HK-2 (cell line): ENCODE results near the gene FBLN2.

Source experiments
- DNase-seq: peaks from one replicate; pipeline ENCODE4 v3.0.0-alpha.2; 2018; ENCODE audit not compliant: unreplicated experiment

Gene FBLN2

DNA sequence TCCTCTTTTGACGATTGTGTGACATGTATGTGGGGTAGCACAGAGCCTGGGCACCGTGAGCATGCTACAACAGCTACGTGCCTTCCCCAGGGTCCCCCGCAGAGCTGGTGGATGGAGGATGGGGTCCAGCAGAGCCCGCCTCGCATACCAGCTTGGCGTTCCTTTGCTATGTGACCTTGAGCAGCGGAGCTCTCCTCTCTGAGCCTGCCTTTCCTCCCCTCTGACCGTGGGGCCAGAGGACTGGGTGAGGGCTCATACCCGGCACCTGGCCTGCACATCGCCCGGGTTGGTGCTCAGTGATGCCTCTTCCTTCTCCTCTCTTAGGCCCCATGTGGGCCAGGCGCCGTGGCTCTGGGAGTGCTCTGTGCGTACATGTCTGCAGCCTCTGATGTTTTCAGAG is 73.4 kb downstream of the FBLN2 start:
- no peak for DNase-seq

DNA sequence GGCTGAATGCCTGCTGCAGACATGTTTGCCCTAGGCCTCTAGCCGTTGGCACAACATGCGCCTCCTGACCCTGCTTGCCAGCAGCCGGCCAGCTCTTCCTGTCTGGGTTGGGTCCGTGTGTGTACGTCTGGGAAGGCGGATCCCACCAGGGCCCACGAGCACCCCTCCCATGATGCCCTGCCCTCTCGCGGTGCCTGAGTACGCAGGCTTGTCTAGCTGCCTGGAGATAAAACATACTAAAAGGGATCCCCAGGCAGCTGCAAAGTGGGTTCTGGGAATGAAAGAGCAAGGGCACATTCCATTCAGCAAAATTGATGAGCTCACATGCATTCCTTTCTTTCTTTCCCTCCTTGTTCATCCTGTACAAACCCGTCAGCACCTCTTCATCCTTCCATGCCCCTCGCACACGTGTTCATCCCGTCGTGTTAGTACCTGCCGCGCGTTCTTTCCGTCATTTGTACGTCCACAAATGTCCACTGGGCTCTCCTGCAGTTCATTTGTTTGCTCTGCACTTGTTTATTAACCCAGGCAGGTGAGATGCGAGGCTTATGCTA is 74.3 kb downstream of the FBLN2 start:
- no peak for DNase-seq

DNA sequence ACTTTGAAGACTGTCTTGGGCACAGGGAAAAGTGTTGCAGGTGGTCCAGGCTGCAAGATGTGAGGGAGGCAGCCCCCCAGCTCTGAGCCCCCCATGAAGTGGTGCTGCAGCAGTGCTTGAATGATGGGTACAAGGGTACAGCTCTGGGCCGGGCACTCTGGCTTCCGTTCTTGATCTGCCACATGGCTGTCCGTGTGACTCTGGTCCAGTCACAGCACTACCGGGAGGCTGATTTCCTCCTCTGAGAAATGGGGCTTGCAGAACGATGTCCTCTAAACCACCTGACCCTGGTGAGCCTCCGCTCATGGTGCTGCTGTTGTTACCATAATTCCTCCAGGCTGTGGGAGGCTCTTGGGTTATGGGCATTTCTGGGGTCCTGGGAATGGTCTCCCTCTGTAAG is 75.1 kb downstream of the FBLN2 start:
- DNase-seq = no peak

DNA sequence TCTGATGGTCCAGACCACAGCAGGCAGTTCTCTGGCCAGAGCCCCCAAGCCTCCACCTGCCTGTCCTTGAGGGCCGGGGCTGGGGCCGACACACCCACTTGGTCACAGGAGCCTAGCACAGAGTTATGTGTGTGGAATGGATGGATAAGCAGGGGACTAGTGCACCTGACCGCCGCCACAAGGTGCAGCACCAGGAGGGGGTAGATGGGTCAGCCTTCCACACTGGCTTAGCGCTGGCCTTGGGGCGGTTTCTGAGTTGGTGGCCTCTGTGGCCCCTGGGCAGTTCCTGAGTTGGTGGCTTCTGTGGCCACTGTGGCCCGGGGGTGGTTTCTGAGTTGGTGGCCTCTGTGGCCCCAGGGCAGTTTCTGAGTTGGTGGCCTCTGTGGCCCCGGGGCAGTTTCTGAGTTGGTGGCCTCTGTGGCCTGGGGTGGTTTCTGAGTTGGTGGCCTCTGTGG is 75.8 kb downstream of the FBLN2 start:
- DNase-seq = no peak

DNA sequence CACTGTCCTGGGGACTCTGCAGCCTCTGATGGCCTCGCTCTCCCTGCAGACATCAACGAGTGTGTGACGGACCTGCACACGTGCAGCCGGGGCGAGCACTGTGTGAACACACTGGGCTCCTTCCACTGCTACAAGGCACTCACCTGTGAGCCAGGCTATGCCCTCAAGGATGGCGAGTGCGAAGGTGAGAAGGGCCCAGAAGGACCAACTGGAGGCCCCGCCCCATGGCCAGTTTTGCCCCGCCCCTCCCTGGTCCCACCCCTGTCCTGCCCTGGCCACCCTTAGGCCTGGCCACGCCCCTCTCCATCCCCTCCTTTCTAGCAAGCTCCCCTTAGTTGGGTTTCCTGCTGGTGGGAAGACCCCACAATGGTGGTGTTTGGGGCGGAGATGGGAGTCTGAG is 77.5 kb downstream of the FBLN2 start:
- DNase-seq = no peak

DNA sequence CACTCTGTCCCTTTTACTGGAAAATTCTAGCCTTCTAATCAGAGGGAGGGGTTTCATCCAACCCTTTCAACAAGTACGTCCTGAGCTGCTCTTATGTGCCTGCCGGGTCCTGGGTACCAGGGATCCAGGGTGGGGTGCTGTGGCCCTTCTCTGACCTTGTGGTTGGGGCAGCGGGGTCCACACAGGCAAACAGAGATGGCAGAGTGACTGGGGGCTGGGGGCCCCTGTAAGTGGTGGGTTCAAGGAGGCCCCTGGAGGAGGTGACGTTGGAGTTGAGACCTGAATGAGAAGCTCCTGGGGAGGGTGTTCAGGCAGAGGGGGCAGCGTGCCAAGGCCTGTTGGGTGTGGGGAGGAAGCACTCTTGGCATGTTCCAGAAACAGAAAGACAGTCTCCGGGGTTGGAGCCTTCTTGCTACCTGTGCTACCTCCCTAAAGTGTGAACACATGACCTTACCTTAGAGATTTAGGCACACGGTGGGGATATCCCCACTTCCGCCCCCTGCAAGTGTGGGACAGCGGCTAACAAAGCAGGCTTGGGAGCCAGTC is 78.1 kb downstream of the FBLN2 start:
- DNase-seq = no peak

DNA sequence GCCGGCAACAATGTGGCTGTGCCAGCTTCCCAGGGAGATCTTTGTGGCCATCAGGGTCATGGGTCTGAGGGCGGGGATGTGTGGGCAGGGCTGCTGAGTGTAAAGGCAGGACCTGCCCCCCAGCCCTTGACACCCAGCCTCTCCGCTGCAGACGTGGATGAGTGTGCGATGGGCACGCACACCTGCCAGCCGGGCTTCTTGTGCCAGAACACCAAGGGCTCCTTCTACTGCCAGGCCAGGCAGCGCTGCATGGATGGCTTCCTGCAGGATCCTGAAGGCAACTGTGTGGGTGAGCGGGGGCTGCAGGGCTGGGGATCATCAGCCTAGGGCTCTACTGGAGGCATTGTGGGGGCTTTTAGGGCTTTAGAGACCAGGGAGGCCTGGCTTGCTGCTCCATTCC is 78.8 kb downstream of the FBLN2 start:
- DNase-seq = no peak

DNA sequence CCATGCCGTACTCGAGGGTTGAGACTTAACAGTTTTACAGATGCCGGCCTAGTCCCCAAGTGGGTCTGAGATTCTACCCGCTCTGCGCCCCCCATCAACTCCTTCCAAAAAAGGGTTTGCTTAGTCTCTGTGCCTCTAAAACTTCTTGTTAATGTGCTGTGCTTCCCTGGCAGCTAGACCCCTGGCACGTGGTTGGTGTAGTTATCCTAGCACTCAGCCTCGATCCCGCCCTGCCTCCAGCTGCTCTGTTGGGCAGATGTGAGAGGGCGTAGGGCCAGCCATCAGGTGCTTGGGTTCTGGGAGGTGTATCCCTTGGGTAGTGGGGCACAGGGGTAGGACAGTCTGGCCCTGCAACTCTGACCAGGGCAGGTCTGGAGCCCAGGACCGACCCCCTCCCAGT is 79.5 kb downstream of the FBLN2 start:
- no peak for DNase-seq

DNA sequence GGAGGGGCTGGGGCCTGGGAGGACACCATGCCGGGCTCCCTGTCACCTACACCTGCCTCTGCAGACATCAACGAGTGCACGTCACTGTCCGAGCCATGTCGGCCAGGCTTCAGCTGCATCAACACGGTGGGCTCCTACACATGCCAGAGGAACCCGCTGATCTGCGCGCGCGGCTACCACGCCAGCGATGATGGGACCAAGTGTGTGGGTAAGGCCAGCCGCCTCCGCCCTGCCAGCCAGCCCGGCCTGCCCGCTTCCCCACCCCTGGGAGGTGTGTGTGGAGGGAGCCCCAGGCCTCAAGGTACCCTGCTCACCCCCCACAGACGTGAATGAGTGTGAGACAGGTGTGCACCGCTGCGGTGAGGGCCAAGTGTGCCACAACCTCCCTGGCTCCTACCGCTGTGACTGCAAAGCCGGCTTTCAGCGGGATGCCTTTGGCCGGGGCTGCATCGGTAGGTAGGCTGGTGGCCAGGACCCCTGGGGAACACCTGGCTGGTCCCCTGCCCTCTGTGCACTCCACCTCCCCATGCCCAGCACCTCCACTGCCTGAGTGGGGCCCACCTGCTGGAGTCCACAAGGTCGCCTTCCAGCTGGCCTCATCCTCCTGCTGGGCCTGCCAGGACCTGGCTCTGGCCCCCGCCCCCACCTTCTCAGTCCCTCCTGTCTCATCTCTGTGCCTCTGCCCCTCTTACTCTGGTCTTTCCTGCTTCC is 80.1 kb downstream of the FBLN2 start:
- DNase-seq = no peak

DNA sequence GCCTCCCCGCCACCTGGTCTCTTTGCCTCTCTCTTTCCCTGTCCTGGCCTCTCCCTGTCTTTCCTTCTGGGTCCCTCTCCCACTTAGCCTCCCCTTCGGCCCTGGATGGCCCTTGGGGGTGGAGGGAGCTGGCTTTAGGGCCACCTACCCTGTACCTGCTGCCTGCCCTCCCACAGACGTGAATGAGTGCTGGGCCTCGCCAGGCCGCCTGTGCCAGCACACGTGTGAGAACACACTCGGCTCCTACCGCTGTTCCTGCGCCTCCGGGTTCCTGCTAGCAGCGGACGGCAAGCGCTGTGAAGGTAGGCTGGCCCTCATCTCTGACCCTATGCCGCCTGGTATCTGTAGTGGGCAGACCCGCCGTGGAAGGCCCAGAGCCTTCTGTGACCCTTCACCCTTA is 80.7 kb downstream of the FBLN2 start:
- no peak for DNase-seq

DNA sequence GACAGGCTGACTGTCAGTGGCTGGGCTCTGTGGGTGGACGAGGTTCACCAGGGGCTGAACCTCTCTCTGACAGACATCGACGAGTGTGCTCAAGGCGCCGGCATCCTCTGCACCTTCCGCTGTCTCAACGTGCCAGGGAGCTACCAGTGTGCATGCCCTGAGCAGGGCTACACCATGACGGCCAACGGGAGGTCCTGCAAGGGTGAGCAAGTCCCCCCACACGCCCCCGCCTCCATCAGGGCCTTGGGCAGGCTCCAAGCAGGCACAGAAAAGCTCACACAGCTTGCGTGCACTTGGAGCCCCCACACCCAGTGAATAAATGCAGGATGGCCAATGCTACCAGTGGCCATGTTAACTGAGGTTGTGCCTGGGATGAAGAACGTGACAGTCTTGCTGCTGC is 82.3 kb downstream of the FBLN2 start:
- DNase-seq = no peak

DNA sequence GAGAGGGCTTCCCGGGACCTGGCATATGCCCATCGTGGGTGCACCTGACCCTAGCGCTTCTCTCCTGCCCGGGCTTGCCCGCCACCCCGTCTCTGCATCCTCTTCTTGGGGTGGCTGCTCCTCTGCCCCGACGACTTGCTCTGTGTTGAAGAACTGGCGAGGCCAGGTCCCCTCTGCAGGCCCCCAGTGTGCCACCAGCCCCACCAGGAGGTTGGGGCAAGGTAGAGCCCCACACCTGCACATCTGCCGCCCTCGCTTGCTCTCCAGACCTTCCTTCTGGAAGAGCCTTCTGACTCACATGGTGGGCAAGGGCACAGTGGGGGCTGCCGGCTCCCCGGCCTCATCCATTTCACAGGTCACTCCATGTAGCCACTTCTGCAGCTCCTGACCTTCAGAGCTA is 84.3 kb downstream of the FBLN2 start:
- DNase-seq = no peak

DNA sequence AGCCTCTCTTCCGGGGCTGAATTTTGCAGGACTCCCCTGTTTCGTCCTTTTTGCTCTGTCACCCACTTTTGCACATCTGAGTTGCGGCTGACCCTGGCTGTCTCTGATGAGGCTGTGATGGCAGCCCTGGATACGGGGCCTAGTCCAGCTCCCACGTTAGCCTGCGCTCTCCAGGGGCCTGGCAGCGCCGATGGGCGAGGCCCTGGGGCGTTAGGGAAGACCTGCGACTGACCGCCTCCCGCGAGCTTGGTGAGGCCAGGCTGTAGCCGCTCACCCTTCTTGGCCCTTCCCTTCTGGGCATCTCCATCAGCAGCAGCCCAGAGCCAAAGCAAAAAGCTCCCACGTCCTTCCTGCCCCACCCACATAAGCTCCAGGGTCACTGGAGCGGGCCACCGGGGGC is 85.2 kb downstream of the FBLN2 start:
- no peak for DNase-seq

DNA sequence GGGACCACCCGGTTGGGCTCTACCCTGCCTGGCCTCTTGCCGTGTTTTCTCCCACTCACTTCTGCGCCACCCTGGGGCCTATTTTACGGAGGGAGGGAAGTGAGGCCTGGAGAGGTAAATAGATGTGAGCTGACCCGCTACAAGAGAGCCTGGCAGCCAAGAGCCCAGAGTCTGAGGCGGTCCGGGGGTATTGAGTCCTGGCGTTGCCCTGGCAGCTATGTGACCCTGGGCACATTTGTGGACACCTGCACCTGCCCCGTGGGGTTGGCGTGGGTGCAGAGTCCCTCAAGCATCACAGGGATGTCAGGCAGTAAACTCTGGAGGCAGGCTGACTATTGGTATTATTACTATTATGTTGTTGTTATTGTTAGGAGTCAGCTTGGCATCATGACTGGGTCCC is 85.7 kb downstream of the FBLN2 start:
- DNase-seq = no peak

DNA sequence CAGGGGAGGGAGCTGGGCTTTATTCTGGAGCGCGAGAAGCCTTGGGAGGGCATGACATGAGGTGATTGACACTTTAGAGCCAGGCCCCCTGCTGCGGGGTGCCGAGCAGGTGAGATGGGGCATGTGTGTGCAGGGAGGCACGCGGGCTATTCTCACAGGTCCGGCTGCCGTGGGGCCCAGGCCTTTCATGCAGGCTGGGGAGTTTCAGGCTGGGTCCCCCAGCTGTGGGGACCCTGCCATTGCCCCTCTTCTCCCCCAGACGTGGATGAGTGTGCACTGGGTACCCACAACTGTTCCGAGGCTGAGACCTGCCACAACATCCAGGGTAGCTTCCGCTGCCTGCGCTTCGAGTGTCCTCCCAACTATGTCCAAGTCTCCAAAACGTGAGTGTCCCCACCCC is 87.3 kb downstream of the FBLN2 start:
- DNase-seq = no peak

DNA sequence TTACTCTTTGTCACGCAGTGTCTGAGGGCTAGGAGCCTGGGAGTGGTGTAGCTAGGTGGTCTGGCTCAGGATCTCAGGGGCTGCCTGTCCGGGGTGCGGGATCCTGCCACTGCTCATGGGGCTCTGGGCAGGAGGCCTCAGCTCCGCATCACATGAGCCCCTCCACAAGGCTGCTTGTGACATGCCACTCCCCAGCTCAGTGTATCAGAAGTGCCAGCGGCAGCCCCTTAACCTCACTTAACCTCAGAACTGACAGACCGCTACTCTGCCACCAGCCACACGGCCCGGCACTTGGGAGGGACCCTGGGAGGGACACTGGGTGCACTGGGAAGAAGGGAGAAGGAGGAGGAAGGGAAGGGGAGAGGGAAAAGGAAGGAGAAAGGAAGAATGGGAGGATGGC is 87.9 kb downstream of the FBLN2 start:
- DNase-seq = no peak

DNA sequence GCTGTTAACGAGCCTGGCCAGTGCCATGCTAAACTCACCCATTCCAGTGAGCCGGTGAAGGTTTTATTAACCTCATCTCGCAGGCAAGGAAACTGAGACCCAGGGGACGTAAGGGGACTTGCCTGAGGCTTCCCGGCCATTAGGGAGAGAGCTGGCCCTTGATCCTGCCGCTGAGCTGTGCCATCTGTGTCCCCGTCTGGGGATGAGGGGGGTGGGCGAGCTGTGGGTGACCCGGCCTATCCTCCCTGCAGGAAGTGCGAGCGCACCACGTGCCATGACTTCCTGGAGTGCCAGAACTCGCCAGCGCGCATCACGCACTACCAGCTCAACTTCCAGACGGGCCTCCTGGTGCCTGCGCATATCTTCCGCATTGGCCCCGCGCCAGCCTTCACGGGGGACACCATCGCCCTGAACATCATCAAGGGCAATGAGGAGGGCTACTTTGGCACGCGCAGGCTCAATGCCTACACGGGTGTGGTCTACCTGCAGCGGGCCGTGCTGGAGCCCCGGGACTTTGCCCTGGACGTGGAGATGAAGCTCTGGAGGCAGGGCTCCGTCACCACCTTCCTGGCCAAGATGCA is 88.5 kb downstream of the FBLN2 start:
- no peak for DNase-seq

DNA sequence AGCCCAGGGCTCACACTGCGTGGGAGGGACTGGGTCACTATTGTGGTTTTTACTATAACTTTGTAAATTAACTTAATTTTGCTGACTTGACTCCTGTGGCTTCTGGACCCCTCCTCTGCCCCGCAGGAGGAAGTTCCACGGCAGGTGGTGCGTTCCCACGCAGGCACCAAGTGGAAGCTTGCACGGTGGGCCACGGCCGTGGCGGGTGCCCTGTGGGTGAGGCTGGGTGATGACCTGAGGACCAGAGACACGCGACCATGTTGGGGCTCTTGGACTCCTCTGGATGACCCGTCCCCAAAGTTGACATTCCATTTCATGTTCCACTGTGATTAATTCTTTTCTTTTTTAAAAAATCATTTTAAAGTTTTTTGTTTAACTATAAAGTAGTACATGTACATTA is 89.0 kb downstream of the FBLN2 start:
- no peak for DNase-seq

DNA sequence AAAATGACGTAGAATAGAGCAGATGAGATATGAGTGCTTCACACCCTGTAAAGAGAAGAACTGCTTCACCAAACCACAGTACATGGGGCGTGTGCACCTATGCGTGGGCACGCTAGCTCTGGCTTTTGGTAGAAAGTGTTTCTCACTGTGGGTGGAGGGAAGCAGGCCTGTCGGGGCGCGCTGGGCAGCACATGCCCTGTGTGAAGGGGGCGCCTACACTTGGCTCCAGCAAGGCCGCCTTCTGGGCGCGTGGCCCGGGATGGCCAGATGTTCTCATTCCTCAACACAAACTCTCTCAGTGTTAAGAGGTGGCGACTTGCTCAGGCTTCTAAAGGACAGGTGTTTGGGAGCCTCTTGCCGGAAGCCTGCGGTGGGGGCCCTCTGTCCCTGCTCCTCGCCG is 90.0 kb downstream of the FBLN2 start:
- no peak for DNase-seq

DNA sequence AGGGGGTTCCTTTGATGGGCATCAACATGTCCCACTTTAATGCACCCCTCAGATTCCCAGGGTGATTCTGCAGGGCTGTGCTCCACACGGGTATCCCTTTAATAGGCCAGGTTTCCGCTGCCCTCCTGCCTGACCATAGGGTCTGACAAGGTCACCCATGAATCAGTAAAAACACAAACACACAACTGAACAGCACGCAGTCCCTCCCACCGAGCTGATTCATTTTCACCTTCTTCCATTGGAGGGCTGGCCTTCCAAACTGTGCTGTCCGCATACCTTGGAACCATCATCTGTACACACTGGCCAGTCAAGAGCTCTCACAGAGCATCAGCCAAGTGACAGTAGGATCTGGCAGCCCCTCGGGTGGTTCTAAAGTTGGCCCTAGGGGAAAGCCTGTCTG is 93.7 kb downstream of the FBLN2 start:
- no peak for DNase-seq

DNA sequence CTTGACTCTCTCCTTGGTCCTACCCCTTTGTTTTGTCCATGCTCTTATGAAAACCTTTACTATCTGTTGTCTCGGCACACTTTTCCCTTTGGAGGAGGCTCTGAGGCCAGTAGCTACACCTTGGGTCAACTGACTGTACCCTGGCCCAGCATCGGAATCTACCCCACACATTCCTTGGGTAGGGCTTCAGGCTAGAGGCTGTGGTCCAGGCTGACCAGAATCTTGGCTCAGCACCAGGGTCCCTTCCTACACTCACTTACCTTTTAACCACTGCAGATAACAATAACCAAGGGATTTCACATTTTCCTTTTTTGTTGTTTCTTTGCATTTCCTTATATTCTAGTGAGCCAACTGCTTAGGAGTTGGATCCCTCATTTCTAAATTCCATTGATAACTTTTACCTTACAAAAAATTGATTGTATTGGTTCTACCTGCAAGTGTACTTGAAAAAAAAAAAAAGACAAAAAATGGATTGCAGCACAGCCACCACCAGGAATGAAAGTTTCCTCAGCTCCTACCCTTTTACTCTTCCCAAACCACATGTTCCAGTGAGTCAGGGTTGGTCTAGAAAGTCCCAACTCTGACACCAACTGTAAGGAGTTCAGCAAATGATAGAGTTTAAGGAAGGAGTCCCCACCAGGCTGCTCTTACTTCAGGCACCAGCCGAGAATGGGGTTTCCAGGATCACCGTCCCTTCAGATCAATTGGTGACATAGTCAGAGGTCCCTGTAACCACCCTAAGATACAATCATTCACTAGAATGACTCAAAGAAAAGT is 95.6 kb downstream of the FBLN2 start:
- no peak for DNase-seq

DNA sequence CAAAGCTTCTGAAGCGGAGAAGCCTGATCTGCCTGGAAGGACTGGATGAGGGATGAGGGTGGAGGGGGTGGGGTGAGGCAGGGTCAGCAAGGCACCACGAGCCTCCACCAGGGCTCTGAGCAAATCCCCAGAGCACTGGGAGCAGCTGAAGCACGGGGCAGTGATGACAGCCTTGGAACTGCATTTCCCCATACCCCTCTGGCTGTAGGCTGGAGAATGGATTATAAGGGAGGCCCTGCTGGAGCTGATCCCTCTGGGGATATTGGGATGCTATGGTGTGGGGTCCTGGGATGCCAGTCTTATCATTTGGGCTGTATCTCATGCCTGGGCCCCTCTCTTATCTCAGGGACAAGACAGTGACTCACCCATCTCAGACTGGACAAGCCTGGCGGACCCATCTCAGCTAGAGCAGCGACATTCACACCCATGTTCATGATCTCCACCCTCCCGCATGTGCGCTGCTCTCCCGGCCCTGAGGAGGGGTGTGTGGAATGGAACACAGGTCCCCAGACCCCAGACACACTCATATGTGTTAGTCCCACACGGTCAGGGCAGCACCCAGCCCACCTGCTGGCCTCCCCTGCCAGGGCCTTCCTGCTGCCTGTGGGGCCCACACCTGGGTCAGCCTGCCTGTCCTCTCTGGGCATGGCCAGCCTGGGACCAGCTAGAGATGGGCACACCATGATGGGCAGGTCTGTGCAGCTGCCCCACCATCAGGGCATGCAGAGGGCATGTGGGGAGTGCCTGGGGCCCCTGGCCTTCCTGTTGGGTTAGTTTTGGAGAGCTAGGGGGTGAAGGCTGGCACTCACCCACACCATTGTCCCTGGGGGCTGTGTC is 97.1 kb downstream of the FBLN2 start:
- no peak for DNase-seq
